Prostate gland (tissue), 2 donors: Measurements from ENCODE around the gene CEACAM19. TPM values are rescaled to one million over a fixed set of nuclear protein-coding genes. Genes with fewer than 3 reads are reported as not detected.
"Not testable (repeated sequence)": the region's sequence is repeated elsewhere in the genome, so short reads cannot be mapped to it uniquely, and the experiment has no call there.

Experiments
- DNase-seq: peaks from one replicate; pipeline ENCODE4 v3.0.0-alpha.2; 2019; ENCODE audit warnings: low spot score
- H3K27ac ChIP-seq, 2 donors: fragments of 200-600 bp; sonication (generic); 2 replicates each; pipeline ENCODE4 v1.5.1; 2017 to 2019
- H3K27me3 ChIP-seq: fragments of 200-600 bp; sonication (generic); replicated peaks from 2 replicates; pipeline ENCODE4 v1.5.1; 2019; ENCODE audit not compliant: insufficient read depth
- H3K36me3 ChIP-seq, 2 donors: fragments of 200-600 bp; sonication (generic); 1 replicate in 1 of 2; 2 replicates in 1 of 2; pipeline versions ENCODE4 v1.5.1 to v1.8.1; 2017 to 2019
- H3K4me1 ChIP-seq: fragments of 200-600 bp; sonication (generic); replicated peaks from 2 replicates; pipeline ENCODE4 v1.5.1; 2019
- H3K4me3 ChIP-seq, 2 donors: fragments of 200-600 bp; sonication (generic); 2 replicates each; pipeline ENCODE4 v1.5.1; 2017 to 2019
- H3K9me3 ChIP-seq: fragments of 200-600 bp; sonication (generic); 2 replicates; pipeline ENCODE4 v1.5.1; 2017
- POLR2A ChIP-seq: fragments of 450-650 bp; IDR thresholded peaks from one replicate; pipeline ENCODE4 v1.6.1; 2016; ENCODE audit warnings: antibody characterized with exemption, mild to moderate bottlenecking
- POLR2AphosphoS5 ChIP-seq: sonication (generic); formaldehyde crosslinking; IDR thresholded peaks from one replicate; pipeline ENCODE4 v1.6.1; 2017; ENCODE audit warnings: antibody characterized with exemption
- WGBS: methylation state at CpG from one replicate; pipeline ENCODE4 v1.1.5; 2018; 5-methylcytosine and 5-hydroxymethylcytosine counted together
- intact Hi-C: fragments of 100-400 bp; cut with DNase I; formaldehyde crosslinking; loops from one replicate; pipeline ENCODE4 v1.14.2; 2022
- total RNA-seq, 2 donors: library from RNA; depleted of rRNA; stranded (reverse); fragments of >200 nt; gene quantifications; one replicate each; pipeline ENCODE4 v1.1.0, GENCODE V29; 2016
- TF ChIP-seq, protein P1 (sequence below), 4 experiments: fragments of 200-600 bp in 2 of 4; fragments of 450-650 bp in 2 of 4; sonication (generic) in 2 of 4; IDR thresholded peaks; 1 replicate in 3 of 4; 2 replicates in 1 of 4; pipeline ENCODE4 v1.5.1; 2016 to 2019; ENCODE audit warnings: antibody characterized with exemption in 4 of 4, mild to moderate bottlenecking in 2 of 4, moderate library complexity in 2 of 4

Gene CEACAM19
- total RNA-seq, 2 donors from 2014 or later: 3.6 to 8.1 TPM

- no peak overlapping the region for H3K27ac ChIP-seq
- intact Hi-C loops: no loop called here
- no peaks in the 10 kb centered on the region for H3K27me3 ChIP-seq
- no peaks in the 10 kb centered on the region for H3K4me1 ChIP-seq
- WGBS: 85% methylated on average over 7 of the region's 7 CpGs
- no peak for TF ChIP-seq POLR2AphosphoS5
- no peak for TF ChIP-seq POLR2A
- TF ChIP-seq, protein P1, sequence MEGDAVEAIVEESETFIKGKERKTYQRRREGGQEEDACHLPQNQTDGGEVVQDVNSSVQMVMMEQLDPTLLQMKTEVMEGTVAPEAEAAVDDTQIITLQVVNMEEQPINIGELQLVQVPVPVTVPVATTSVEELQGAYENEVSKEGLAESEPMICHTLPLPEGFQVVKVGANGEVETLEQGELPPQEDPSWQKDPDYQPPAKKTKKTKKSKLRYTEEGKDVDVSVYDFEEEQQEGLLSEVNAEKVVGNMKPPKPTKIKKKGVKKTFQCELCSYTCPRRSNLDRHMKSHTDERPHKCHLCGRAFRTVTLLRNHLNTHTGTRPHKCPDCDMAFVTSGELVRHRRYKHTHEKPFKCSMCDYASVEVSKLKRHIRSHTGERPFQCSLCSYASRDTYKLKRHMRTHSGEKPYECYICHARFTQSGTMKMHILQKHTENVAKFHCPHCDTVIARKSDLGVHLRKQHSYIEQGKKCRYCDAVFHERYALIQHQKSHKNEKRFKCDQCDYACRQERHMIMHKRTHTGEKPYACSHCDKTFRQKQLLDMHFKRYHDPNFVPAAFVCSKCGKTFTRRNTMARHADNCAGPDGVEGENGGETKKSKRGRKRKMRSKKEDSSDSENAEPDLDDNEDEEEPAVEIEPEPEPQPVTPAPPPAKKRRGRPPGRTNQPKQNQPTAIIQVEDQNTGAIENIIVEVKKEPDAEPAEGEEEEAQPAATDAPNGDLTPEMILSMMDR (IDR thresholded peaks at IDR 0.05): no peak
- no peak for DNase-seq
- H3K36me3 ChIP-seq: no peaks in the 10 kb centered on the region
- no peaks in the 10 kb centered on the region for H3K9me3 ChIP-seq
- no peak overlapping the region for H3K4me3 ChIP-seq
Observed at GRCh38 chr19:44666852-44667556, 4.3 kb upstream of the CEACAM19 start.

- Histone ChIP-seq H3K4me3 (no peak overlapping the region), H3K4me1 (no peaks in the 10 kb centered on the region), H3K36me3 (no peaks in the 10 kb centered on the region), H3K27me3 (no peaks in the 10 kb centered on the region), H3K27ac (no peak overlapping the region), H3K9me3 (no peaks in the 10 kb centered on the region)
- DNase-seq: no peak
- WGBS: 90% methylated on average over 2 of the region's 2 CpGs
- TF ChIP-seq POLR2AphosphoS5: no peak
- TF ChIP-seq, protein P1 (IDR thresholded peaks at IDR 0.05): no peak
- no peak for TF ChIP-seq POLR2A
- intact Hi-C loops: no loop called here
Observed at GRCh38 chr19:44668985-44669764, 2.1 kb upstream of the CEACAM19 start.

DNA sequence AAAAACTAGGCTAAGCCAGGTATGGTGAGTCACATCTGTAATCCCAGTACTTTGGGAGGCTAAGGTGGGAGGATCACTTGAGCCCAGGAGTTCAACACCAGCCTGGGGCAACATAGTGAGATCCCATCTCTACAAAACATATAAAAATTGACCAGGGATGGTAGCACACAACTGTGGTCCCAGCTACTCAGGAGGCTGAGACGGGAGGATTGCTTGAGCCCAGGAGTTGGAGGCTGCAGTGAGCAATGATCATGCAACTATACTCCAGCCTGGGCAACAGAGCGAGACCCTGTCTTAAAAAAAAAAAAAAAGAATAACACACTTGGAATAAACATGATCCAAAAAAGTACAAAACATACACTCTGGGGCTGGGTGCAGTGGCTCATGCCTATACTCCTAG lies 1.3 kb upstream of the CEACAM19 start:
- H3K27me3 ChIP-seq, intact Hi-C loops: not testable (repeated sequence)
- 100% methylated on average over 2 of the region's 2 CpGs for WGBS

DNA sequence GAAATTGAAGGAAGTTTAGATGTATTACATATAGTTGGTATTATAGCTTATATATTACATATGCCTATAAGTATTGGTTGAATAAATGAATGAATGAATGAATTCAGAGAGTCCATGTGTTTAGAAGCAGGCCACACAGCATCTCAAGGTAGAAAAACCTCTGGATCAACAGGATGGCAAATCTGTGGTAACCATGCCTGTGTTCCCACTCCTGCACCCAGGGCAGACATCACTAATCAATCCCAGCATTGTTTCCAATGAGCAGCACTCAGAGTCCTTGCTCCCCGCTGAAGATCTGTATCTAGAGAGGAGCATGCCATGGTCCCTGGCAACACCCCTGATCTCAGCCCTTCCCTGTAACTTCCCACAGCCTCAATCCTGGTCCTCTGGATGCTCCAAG lies 944 bp downstream of the CEACAM19 start:
- no peaks in the 10 kb centered on the region for H3K9me3 ChIP-seq
- intact Hi-C loops: no loop called here
- TF ChIP-seq POLR2AphosphoS5 (no peak), POLR2A (no peak)
- TF ChIP-seq, protein P1 (IDR thresholded peaks at IDR 0.05): no peak
- H3K27me3 ChIP-seq: no peaks in the 10 kb centered on the region
- no peak for DNase-seq
- H3K4me1 ChIP-seq: no peaks in the 10 kb centered on the region
- 69% methylated on average over 1 of the region's 1 CpG for WGBS
- no peak overlapping the region for H3K27ac ChIP-seq
- H3K4me3 ChIP-seq: no peak overlapping the region
- no peaks in the 10 kb centered on the region for H3K36me3 ChIP-seq

More for the DNA sequence above, 1.3 kb upstream of the CEACAM19 start:
- not testable (repeated sequence) for H3K4me3 ChIP-seq, H3K36me3 ChIP-seq, H3K4me1 ChIP-seq, DNase-seq, H3K27ac ChIP-seq, H3K9me3 ChIP-seq

DNA sequence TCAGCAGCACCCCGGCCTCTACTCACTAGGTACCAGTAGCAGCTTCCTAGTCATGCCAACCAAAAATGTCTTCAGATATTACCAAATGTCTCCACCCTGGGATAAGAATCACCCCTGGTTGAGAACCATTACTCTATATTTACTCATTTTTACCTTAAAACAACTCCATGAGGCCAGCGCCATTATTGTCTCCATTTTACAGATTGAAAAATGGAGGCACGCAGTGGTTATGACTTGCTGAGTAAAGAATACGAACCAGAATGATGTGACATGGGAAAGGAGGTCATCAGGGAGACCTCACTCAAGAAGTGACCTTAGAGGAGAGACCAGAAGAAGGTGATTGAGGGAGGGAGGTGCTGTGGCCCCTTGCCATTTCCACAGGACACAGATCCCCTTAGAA lies 2.2 kb downstream of the CEACAM19 start:
- Histone ChIP-seq H3K27ac (no peak overlapping the region), H3K4me3 (no peak overlapping the region), H3K4me1 (no peaks in the 10 kb centered on the region), H3K9me3 (no peaks in the 10 kb centered on the region), H3K27me3 (no peaks in the 10 kb centered on the region), H3K36me3 (no peaks in the 10 kb centered on the region)
- DNase-seq: no peak
- intact Hi-C loops: no loop called here
- 83% methylated on average over 4 of the region's 4 CpGs for WGBS
- TF ChIP-seq POLR2AphosphoS5: no peak
- TF ChIP-seq POLR2A: no peak
- TF ChIP-seq, protein P1 (IDR thresholded peaks at IDR 0.05): no peak
